Activated T-helper 1 cell treated with Interleukin-2 at 50 U/mL for 16 hours (primary cell): ENCODE results near the gene CAMSAP3.

Experiments used
- DNase-seq: peaks from one replicate; pipeline ENCODE4 v3.0.0-alpha.2; 2020; ENCODE audit warnings: low read depth

Gene CAMSAP3, protein sequence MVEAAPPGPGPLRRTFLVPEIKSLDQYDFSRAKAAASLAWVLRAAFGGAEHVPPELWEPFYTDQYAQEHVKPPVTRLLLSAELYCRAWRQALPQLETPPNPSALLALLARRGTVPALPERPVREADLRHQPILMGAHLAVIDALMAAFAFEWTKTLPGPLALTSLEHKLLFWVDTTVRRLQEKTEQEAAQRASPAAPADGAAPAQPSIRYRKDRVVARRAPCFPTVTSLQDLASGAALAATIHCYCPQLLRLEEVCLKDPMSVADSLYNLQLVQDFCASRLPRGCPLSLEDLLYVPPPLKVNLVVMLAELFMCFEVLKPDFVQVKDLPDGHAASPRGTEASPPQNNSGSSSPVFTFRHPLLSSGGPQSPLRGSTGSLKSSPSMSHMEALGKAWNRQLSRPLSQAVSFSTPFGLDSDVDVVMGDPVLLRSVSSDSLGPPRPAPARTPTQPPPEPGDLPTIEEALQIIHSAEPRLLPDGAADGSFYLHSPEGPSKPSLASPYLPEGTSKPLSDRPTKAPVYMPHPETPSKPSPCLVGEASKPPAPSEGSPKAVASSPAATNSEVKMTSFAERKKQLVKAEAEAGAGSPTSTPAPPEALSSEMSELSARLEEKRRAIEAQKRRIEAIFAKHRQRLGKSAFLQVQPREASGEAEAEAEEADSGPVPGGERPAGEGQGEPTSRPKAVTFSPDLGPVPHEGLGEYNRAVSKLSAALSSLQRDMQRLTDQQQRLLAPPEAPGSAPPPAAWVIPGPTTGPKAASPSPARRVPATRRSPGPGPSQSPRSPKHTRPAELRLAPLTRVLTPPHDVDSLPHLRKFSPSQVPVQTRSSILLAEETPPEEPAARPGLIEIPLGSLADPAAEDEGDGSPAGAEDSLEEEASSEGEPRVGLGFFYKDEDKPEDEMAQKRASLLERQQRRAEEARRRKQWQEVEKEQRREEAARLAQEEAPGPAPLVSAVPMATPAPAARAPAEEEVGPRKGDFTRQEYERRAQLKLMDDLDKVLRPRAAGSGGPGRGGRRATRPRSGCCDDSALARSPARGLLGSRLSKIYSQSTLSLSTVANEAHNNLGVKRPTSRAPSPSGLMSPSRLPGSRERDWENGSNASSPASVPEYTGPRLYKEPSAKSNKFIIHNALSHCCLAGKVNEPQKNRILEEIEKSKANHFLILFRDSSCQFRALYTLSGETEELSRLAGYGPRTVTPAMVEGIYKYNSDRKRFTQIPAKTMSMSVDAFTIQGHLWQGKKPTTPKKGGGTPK

DNA sequence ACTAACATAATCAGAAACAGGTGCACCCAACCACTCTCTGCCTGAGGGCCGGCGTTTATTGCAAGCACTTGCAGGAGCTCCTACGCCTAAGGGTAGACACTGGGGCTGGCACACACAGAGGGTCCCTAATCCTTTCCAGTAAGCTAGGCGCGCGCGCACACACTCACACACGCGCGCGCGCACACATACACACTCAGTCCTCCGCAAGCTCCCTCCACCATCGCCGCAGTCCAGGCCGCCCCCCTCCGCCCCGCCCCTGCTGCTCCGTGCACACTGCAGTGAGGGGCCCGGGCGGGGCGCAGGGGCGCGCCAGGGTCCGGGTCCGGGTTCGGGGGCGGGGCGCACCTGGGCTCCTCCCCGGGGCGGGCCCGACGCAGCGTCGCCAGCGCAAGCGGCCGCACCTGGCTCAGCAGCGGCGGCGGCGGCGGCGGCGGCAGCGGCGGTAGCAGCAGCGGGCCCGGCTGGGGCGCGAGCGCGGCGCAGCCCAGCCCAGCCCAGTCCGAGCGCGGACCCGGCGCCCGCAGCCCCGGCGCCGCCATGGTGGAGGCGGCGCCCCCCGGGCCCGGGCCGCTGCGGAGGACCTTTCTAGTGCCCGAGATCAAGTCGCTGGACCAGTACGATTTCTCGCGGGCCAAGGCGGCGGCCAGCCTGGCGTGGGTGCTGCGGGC lies at the start of gene CAMSAP3:
Gene CAMSAP3 (plus strand): TSS at position 398 of the 668 bp plus-strand sequence. CDS start 140 bp downstream, at position 538.
- DNase-seq: no peak

DNA sequence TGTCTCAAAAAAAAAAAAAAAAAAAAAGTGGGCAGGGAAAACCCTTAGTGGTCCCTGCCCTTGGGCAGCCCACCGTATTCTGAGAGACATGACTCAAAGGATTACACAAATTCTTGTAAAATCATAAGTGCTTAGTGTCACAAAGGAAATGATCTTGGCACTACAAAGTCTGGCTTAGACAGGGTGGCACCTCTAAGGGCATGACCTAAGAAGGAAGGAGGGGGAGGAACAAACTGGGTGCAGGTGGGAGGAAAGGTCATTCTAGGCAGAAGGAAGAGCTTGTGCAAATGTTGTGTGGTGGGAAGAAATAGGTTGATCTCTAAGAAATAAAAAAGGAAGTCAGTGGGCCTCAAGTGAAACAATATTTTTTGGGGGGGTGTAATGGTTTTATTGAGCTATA lies 49.8 kb upstream of the CAMSAP3 start:
- DNase-seq: no peak

DNA sequence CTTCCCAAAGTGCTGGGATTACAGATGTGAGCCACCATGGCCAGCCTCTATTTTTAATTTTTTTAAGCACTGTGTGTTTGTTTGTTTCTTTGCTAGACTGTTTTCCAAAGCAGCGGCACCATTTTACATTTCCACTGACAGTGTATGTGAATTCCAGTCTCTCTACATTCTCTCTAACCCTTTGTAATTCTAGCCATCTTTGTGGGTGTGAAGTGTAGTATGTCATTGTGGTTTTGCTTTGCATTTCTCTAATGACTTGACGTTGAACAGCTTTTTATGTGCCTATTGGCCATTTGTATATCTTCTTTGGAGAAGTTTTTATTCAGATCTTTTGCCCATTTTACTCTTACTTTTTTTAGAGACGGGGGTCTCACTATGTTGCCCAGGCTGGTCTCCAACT lies 48.5 kb upstream of the CAMSAP3 start:
- no peak for DNase-seq

DNA sequence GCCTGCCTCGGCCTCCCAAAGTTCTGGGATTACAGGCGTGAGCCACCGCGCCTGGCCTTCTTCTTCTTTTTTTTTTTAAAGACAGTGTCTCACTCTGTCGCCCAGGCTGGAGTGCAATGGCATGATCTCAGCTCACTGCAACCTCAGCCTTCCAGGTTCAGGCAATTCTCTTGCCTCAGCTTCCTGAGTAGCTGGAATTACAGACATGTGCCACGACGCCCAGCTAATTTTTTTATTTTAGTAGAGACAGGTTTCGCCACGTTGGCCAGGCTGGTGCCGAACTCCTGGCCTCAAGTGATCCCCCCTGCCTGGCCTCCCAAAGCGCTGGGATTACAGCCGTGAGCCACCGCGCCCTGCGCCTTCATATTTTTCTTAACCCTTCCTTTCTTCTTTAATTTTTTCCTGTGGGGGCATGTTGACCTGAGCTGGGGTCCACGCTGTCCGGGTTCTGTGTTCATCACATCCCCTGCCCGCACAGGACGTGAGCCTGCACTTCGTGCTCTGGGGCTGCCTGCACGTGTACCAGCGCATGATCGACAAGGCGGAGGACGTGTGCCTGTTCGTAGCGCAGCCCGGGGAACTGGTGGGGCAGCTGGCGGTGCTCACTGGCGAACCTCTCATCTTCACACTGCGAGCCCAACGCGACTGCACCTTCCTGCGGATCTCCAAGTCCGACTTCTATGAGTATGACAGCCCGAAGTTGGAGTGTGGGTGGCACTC lies 46.1 kb upstream of the CAMSAP3 start:
- no peak for DNase-seq

DNA sequence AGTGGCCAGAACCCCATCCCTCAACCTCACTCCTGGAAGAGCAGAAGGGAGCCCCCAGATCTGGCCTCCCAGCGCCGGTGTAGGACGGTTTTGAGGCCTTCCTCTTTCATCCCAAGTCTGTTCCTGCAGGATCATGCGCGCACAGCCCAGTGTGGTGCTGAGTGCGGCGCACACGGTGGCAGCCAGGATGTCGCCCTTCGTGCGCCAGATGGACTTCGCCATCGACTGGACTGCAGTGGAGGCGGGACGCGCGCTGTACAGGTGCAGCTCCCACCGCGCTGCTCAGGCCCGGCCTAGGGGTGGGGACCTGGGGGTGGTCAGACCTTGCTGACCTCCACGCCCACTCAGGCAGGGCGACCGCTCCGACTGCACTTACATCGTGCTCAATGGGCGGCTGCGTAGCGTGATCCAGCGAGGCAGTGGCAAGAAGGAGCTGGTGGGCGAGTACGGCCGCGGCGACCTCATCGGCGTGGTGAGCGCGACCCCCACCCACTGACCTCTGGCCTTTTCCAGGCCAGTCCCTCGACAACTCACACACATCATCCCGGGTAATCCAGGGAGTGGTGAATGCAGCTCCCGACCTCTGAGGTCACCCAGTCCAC lies 45.4 kb upstream of the CAMSAP3 start:
- no peak for DNase-seq

DNA sequence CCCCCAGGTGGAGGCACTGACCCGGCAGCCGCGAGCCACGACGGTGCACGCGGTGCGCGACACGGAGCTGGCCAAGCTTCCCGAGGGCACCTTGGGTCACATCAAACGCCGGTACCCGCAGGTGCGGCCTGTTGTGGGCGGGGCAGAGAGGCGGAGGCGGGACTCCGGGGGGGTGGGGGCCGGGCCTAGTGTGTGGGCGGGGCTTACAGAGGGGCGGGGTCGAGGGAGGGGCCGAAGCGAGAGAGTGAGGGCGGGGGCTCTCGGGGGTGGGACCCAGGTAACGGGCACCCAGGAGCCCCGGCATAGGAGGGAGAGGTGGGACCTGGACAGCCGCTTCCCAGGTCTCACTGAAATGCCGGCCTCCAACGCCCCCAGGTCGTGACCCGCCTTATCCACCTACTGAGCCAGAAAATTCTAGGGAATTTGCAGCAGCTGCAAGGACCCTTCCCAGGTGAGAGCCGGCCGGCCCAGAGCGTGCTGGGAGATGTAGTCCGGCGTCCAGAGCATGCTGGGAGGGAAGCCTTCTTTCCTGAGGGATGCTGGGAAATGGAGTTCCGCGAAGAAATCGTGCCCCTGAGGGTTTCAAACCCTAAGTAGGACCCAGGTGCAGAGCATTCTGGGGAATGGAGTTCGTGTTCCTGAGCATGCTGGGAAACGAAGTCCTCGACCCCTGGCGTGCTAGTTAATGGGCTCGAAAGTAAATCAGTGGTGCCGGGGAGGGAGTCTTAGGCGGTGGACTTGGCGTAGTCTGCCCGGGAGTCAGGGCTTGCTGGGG lies 44.5 kb upstream of the CAMSAP3 start:
- no peak for DNase-seq

DNA sequence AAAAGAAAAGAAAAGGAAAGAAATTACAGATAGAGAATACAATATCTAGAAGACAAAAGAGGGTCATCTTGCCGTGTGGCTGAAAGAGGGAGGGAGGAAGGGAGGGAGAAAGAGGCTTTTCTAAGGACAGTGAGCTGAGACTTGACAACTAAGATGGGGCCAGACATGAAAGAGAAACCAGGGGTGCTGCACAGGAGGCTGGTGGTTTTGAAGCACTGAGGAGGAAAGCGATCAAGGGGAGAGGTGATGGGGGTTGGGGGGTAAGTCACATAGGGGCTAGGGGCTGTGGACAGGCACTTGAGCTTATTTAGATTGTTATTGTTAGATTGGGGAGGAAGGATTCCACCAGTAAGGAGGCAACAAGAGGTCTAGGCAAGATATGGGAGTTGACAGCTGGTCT lies 42.9 kb upstream of the CAMSAP3 start:
- DNase-seq: no peak

DNA sequence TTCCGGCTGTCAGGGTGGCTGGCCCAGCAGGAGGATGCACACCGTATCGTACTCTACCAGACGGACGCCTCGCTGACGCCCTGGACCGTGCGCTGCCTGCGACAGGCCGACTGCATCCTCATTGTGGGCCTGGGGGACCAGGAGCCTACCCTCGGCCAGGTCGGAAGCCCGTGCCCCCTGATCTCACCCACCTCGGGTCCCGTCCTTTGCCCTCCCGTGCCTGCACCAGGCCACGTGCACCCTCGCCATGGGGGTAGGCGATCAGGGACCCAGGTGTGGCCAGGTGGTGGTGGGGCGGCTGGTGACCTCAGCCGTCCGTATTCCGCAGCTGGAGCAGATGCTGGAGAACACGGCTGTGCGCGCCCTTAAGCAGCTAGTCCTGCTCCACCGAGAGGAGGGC lies 41.1 kb upstream of the CAMSAP3 start:
- DNase-seq: no peak

DNA sequence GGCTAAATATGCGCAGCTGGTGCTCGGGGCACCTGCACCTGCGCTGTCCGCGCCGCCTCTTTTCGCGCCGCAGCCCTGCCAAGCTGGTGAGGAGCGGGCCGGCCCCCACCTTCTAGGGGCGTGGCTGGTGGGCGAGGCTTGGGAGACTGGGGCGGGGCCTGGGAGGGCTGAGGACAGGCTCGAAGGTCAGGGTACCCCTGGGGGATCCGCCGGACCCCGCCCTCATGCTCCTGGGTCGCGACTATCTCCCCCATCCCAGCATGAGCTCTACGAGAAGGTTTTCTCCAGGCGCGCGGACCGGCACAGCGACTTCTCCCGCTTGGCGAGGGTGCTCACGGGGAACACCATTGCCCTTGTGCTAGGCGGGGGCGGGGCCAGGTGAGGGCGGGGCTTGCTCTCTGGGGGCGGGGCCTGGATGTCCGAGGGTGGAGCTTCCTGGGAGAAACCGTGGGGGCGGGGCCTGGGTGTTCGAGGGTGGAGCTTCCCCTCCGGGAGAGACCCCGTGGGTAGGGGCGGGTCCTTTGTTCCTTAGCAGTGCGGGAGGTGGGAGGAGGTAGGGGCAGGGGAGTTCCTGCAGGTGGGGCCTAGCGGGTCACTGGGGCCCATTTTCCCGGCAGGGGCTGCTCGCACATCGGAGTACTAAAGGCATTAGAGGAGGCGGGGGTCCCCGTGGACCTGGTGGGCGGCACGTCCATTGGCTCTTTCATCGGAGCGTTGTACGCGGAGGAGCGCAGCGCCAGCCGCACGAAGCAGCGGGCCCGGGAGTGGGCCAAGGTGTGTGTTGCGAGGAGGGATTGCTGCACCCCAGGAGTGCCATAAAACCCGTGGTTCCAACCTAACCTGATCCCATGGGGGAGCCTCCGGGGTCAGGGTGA lies 40.4 kb upstream of the CAMSAP3 start:
- no peak for DNase-seq

DNA sequence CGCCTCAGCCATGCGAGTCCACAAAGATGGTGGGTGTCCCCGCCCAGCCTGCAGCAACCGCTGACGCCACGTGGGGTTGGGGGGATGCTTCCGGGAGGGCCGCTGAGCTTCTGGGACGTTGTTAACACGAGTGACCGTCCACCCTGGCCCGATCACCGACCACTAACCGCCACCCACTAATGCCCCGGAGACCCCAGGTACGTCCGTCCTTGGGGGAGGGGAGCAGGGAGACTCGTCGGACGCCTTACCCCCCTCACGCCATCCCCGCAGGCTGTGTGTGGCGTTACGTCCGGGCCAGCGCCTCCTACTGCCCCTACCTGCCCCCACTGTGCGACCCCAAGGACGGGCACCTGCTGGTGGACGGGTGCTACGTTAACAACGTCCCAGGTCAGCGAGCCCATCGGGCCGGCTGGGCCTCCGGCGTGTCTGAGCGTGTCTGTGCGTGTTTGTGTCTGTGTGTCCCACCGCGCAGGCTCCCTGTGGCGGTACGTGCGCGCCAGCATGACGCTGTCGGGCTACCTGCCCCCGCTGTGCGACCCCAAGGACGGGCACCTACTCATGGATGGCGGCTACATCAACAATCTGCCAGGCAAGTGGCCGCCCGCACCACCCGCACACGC lies 38.9 kb upstream of the CAMSAP3 start:
- no peak for DNase-seq

DNA sequence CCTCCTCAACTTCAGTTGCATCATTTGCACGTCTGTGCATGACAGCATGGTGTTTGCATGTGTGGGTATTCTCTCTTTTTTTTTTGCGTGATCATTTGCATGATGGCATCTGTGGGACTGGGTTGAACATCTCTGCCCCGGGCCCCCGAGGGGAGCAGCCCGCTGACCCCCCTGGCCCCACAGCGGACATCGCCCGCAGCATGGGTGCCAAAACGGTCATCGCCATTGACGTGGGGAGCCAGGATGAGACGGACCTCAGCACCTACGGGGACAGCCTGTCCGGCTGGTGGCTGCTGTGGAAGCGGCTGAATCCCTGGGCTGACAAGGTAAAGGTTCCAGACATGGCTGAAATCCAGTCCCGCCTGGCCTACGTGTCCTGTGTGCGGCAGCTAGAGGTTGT lies 37.0 kb upstream of the CAMSAP3 start:
- DNase-seq: no peak

DNA sequence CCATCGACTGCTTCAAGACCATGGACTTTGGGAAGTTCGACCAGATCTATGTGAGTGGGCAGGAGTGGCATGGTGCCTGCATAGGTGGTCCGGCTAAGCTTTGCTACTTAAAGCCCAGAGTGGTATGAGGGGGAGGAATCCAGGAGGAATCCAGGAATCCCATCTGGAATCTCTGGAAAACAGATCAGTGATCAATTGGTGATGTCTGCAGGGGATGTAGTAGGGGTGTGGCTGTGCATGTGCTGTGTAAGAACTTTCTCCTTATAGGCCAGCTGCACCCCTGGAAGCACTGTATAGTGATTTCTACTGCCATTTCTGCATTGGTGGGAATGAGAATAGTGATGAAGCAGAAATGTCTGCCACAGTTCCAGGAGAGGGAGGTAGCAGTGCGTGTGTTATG lies 36.6 kb upstream of the CAMSAP3 start:
- no peak for DNase-seq

DNA sequence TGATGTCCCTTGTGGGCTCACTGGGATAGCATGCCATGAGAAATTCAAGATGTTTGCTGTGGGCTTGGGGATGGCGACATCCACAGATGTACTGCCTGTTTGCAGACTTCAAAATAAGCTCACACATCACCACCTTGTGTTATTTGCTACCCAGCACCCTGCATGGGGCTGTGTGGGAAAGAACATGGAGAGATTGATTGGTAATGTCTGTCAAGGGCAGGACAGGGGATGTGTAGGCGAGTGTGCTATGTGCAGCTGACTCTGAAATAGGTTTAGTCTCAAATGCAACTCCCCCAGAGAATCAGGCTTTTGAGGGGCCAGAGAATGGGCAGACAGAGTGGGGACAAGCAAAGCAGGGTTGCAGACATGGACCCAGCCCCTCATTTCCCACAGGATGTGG lies 35.4 kb upstream of the CAMSAP3 start:
- DNase-seq: no peak

DNA sequence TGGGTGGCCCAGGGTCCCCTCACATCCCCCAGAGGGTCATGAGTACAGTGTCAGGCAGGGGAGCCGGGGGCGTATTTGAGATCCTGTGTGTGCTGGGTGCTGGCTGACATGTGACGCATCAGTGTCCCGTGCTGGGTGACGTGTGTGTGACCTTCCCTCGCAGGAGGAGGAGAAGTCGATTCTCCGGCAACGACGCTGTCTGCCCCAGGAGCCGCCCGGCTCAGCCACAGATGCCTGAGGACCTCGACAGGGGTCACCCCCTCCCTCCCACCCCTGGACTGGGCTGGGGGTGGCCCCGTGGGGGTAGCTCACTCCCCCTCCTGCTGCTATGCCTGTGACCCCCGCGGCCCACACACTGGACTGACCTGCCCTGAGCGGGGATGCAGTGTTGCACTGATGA lies 34.3 kb upstream of the CAMSAP3 start:
- no peak for DNase-seq

DNA sequence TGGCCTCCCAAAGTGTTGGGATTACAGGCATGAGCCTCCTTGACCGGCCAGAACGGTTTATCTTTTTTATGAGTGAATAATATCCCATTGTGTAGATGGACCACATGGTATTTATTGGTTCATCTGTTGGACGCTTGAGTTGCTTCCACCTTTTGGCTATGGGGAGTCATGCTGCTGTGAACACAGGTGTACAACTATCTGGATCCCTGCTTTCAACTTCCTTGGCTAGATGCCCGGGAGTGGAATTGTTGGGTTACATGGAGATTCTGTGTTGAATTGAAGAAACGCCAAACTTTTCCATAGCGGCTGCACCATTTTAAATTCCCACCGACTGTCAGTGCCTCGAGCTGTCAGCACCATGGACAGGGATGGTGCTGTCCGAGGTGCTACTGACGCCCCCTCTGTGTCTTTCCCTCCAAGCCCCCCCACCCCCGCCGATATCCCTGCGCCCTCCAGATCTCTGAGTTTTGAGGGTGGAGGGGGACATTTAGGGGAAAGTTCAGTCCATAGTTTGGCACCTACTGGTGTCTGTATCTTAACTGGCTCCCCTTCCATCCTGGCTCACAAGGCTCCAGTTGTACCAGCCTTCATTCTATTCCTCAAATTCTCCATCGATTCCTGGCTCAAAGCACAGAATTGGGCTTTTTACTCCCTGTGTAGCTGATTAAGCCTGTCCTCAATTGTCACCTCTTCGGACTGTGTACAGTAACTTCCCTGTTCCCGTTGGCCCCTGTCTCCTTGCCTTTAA lies 32.8 kb upstream of the CAMSAP3 start:
- DNase-seq: no peak

DNA sequence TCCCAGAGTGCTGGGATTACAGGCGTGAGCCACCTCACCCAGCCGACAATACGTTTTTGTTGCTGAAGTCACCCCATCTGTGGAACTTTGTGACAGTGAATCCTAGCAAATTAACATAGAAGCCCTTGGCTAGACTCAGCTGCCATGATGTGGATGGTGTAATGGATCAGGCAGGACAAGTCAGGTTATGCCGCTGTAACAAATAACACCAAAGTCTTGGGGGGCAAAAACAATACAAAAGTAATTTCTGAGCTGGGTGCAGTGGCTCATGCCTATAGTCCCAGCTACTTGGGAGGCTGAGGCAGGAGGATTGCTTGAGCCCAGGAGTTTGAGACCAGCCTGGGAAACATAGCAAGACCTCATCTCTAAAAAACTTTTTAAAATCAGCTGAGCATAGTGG lies 30.8 kb upstream of the CAMSAP3 start:
- DNase-seq: no peak

DNA sequence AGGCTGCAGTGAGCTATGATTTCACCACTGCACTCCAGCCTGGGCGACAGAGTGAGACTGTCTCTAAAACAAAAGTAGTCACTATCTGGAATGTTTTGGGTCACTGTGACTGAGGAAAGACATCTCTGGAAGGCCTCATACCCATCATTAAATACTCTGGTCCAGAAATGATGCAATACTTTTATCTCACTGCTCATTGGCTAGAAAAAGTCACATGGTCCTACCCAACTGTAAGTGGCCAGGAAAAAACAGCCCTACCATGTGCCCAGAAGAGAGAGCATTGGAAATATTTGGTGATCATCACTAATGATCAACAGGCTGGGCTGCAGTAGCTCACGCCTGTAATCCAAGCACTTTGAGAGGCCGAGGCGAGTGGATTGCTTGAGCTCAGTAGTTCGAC lies 30.3 kb upstream of the CAMSAP3 start:
- no peak for DNase-seq

DNA sequence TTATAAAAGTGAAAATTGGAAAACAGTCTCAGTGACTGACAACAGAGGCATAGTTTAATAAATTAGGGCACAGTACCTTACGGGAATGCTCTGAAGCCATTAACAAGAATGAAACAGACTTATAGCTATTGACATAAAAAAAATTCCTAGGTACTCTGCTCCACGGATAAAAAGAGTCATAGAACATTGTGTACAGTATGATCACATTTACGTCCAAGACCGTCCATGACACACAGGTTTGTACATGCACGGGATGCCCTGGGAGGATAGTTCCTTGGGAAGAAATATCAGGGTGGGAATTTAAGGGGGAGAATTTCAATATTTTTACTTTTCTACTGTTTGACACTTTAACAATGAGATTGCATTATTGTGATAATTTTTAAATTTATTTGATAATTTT lies 24.9 kb upstream of the CAMSAP3 start:
- DNase-seq: no peak
